ENCODE data around the gene C11orf21. TPM values are rescaled to one million over a fixed set of nuclear protein-coding genes. Genes with fewer than 3 reads are reported as not detected.

Gene C11orf21
- total RNA-seq, 1 experiment from 2014 or later: not detected

DNA sequence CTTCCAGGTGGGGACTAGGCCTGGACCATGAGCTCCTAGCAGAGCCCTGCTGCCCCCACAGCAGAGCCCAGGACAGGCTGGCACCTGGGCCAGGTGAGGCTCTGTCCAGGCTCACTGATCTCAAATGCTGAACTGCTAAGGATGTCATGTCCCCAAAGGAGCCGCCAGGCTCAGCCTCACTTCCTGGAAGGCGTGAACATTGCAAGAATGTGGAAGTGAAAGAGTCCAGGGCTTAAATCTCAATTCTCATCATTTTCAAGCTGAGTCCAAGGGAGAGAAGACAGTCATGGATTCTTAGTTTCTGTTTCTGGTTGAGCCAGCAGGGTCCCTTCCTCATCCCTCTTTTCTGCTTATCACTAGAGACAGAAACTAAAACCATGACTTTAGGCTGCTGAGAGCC lies 36.3 kb downstream of the C11orf21 start:
- no peaks in the 10 kb centered on the region for H3K4me1 Mint-ChIP-seq (ENCODE audit: low read depth, unreplicated experiment)
- CTCF ChIA-PET: no interaction called here

DNA sequence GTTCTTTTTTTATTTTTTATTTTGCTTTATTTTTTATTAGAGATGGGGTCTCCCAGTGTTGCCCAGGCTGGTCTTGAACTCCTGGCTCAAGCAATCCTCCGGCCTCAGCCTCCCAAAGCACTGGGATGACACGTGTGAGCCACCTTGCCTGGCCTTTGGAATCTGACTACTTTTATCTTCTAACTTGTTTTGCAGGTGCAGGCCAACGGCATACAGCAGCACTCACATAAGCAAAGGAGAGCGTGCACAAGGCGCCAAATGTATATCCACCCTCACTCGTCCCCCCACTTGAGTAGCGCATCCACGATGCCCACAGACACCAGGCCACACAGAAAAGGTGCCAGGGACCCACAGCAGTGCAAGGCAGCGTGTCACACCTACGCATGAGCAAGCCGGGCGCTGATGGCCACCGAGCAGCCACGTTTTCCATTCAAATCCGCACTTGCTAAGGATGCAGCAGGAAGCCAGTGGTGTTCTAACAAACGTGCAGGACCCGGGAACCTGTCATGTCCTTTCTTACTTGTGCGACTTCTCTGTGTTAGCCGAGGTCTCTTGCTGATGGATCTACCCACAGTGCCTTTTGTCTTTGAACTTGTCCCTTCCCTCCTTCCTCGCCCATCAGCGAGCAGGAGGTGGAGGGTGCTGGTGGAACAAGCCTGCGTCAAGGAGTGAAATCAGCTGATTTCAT lies 37.2 kb downstream of the C11orf21 start:
- DNase-seq: no peak
- H3K9me3 Mint-ChIP-seq (ENCODE audit: low read depth, unreplicated experiment): no peaks in the 10 kb centered on the region
- H3K27ac Mint-ChIP-seq (ENCODE audit: unreplicated experiment): no peak overlapping the region
- TF ChIP-seq, protein P1, sequence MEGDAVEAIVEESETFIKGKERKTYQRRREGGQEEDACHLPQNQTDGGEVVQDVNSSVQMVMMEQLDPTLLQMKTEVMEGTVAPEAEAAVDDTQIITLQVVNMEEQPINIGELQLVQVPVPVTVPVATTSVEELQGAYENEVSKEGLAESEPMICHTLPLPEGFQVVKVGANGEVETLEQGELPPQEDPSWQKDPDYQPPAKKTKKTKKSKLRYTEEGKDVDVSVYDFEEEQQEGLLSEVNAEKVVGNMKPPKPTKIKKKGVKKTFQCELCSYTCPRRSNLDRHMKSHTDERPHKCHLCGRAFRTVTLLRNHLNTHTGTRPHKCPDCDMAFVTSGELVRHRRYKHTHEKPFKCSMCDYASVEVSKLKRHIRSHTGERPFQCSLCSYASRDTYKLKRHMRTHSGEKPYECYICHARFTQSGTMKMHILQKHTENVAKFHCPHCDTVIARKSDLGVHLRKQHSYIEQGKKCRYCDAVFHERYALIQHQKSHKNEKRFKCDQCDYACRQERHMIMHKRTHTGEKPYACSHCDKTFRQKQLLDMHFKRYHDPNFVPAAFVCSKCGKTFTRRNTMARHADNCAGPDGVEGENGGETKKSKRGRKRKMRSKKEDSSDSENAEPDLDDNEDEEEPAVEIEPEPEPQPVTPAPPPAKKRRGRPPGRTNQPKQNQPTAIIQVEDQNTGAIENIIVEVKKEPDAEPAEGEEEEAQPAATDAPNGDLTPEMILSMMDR (IDR thresholded peaks at IDR 0.05; ENCODE audit: unreplicated experiment): no peak
- BruUV-seq (replicated peaks): no TSS peak
- peaks cover 84% of the 10 kb centered on the region for H3K27me3 Mint-ChIP-seq (ENCODE audit: unreplicated experiment)
- no peaks in the 10 kb centered on the region for H3K4me1 Mint-ChIP-seq (ENCODE audit: low read depth, unreplicated experiment)
- no peaks in the 10 kb centered on the region for H3K36me3 Mint-ChIP-seq (ENCODE audit: insufficient read depth, unreplicated experiment)
- intact Hi-C loops (cut with micrococcal nuclease; ENCODE audit: unreplicated experiment): no loop called here
- CTCF ChIA-PET: no interaction called here
- H3K4me3 Mint-ChIP-seq (ENCODE audit: low read depth, unreplicated experiment): no peak overlapping the region

More for the DNA sequence above, 36.3 kb downstream of the C11orf21 start:
- intact Hi-C loops (cut with micrococcal nuclease; ENCODE audit: unreplicated experiment): no loop called here
- H3K36me3 Mint-ChIP-seq (ENCODE audit: insufficient read depth, unreplicated experiment): no peaks in the 10 kb centered on the region
- no peak for DNase-seq
- H3K9me3 Mint-ChIP-seq (ENCODE audit: low read depth, unreplicated experiment): no peaks in the 10 kb centered on the region
- no peak overlapping the region for H3K27ac Mint-ChIP-seq (ENCODE audit: unreplicated experiment)
- H3K4me3 Mint-ChIP-seq (ENCODE audit: low read depth, unreplicated experiment): no peak overlapping the region
- H3K27me3 Mint-ChIP-seq (ENCODE audit: unreplicated experiment): peaks cover 75% of the 10 kb centered on the region
- TF ChIP-seq, protein P1 (IDR thresholded peaks at IDR 0.05; ENCODE audit: unreplicated experiment): no peak
- BruUV-seq (replicated peaks): no TSS peak

DNA sequence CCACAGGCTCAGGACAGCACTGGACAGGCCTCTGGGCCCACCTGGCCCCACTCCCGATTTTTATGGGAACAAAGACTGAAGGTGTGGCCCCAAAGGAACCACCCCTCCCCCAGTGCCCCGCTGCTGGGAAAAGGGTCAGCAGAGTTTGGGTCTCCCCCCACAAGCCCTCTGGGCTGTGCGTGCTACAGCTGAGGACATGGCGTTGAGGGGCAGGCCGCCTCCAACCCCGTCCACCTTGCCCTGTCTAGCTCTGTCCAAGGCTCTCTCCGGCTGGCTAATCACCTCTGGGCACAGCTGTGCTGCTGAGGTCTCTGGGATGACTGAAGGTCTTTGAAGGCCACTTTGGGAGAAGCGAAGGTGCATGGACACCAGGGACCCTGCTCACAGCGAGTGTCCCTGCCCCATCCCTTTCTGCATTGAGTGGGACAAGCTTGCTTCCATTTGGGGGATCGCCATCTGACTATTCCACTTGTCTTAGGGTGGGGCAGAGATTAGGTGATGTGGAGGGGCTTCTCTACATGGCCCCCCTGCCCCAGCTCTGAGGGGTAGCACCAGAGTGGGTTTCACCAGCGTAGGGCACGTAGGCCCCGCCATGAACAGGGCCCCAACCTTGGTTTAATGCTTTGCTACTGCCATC lies 37.9 kb downstream of the C11orf21 start:
- intact Hi-C loops (cut with micrococcal nuclease; ENCODE audit: unreplicated experiment): no loop called here
- TF ChIP-seq, protein P1 (IDR thresholded peaks at IDR 0.05; ENCODE audit: unreplicated experiment): no peak
- CTCF ChIA-PET: no interaction called here
- Mint-ChIP-seq H3K27ac (ENCODE audit: unreplicated experiment) (no peak overlapping the region), H3K36me3 (ENCODE audit: insufficient read depth, unreplicated experiment) (no peaks in the 10 kb centered on the region), H3K4me3 (ENCODE audit: low read depth, unreplicated experiment) (no peak overlapping the region), H3K4me1 (ENCODE audit: low read depth, unreplicated experiment) (no peaks in the 10 kb centered on the region), H3K9me3 (ENCODE audit: low read depth, unreplicated experiment) (no peaks in the 10 kb centered on the region), H3K27me3 (ENCODE audit: unreplicated experiment) (peaks cover 85% of the 10 kb centered on the region)
- no peak for DNase-seq
- no TSS peak for BruUV-seq (replicated peaks)

DNA sequence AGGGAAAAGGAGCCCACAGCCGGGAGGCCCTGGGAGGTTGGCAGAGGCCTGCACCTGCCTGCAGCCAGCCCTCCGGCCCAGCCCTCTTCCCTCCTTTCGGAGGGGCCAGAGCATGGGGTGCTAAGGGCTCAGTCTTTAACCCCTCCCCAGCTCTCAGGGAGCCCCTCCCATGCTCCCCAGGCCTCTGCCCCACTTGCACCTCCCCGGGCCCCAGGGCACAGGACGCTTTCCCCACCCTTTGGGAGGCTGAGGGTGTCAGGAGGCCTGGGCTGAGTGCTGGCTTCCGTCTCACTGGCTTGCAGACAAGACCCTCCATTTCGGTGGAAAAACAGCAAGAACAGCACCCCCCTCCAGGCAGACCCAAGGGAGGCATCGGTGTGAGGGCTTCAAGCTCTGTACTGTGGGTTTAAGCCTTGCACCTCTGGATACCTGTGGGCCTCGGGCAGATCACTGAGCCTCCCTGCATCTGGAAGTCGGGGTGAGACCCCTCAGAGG lies 38.6 kb downstream of the C11orf21 start:
- Mint-ChIP-seq H3K36me3 (ENCODE audit: insufficient read depth, unreplicated experiment) (no peaks in the 10 kb centered on the region), H3K27me3 (ENCODE audit: unreplicated experiment) (peaks cover 85% of the 10 kb centered on the region), H3K27ac (ENCODE audit: unreplicated experiment) (no peak overlapping the region), H3K4me1 (ENCODE audit: low read depth, unreplicated experiment) (no peaks in the 10 kb centered on the region), H3K9me3 (ENCODE audit: low read depth, unreplicated experiment) (no peaks in the 10 kb centered on the region), H3K4me3 (ENCODE audit: low read depth, unreplicated experiment) (no peak overlapping the region)
- no TSS peak for BruUV-seq (replicated peaks)
- TF ChIP-seq, protein P1 (IDR thresholded peaks at IDR 0.05; ENCODE audit: unreplicated experiment): no peak
- no peak for DNase-seq
- CTCF ChIA-PET: no interaction called here
- intact Hi-C loops (cut with micrococcal nuclease; ENCODE audit: unreplicated experiment): no loop called here
